CD4-positive, alpha-beta T cell (primary cell): ENCODE results near the gene CD40. TPM values are rescaled to one million over a fixed set of nuclear protein-coding genes. Genes with fewer than 3 reads are reported as not detected.

Experiments used
- ATAC-seq: fragments of 200-7000 bp; cut with Tn5 transposase; one replicate; pipeline ENCODE4 v1.10.0; 2022; ENCODE audit warnings: mild to moderate bottlenecking; ENCODE audit not compliant: poor library complexity
- CTCF ChIA-PET: fragments of 350-600 bp; sonication (Branson Sonifier 250); formaldehyde crosslinking; loops from one replicate; lab custom pipeline; 2021; ENCODE audit warnings: antibody characterized with exemption, inconsistent platforms; lab: Charles Lee
- POLR2A ChIA-PET: fragments of 350-600 bp; sonication (Branson Sonifier 250); formaldehyde crosslinking; loops from one replicate; lab custom pipeline; 2021; ENCODE audit warnings: antibody characterized with exemption, inconsistent platforms; lab: Charles Lee
- DNase-seq, 14 experiments: peaks; one replicate each; pipeline ENCODE4 v3.0.0-alpha.2; 2013 to 2020; ENCODE audit warnings: mixed read lengths in 2 of 14
- H3K27ac ChIP-seq, 2 donors: one replicate each; pipeline versions ENCODE4 v1.5.1 to v1.7.0; 2013; ENCODE audit warnings: low read length in 2 of 2, low read depth in 1 of 2, mild to moderate bottlenecking in 1 of 2
- H3K27me3 ChIP-seq, 2 experiments: 1 replicate in 1 of 2; 2 replicates in 1 of 2; pipeline versions ENCODE4 v1.6.1 to v1.7.0; 2013; ENCODE audit warnings: low read length in 2 of 2, control low read depth in 1 of 2, mild to moderate bottlenecking in 1 of 2, moderate library complexity in 1 of 2; ENCODE audit not compliant: insufficient read depth in 2 of 2, control insufficient read depth in 1 of 2
- H3K36me3 ChIP-seq: one replicate; pipeline ENCODE4 v1.6.1; 2013; ENCODE audit warnings: low read length, control low read depth; ENCODE audit not compliant: insufficient read depth
- H3K4me1 ChIP-seq: one replicate; pipeline ENCODE4 v1.6.1; 2013; ENCODE audit warnings: low read length, control low read depth; ENCODE audit not compliant: insufficient read depth
- H3K4me3 ChIP-seq: one replicate; pipeline ENCODE4 v1.5.1; 2013; ENCODE audit warnings: mild to moderate bottlenecking, low read length, moderate library complexity
- H3K9me3 ChIP-seq, 2 experiments: 1 replicate in 1 of 2; 2 replicates in 1 of 2; pipeline versions ENCODE4 v1.6.1 to v1.7.0; 2013; ENCODE audit warnings: low read length in 2 of 2, mild to moderate bottlenecking in 2 of 2, control low read depth in 1 of 2, moderate library complexity in 1 of 2; ENCODE audit not compliant: control insufficient read depth in 1 of 2, insufficient read depth in 1 of 2
- H3K27ac Mint-ChIP-seq: one replicate; pipeline ENCODE4 v1.8.0; 2020; ENCODE audit warnings: mixed read lengths
- H3K27me3 Mint-ChIP-seq: one replicate; pipeline ENCODE4 v1.8.0; 2021; ENCODE audit warnings: mixed read lengths
- H3K36me3 Mint-ChIP-seq: one replicate; pipeline ENCODE4 v1.8.0; 2021; ENCODE audit warnings: low read depth, mixed read lengths
- H3K4me1 Mint-ChIP-seq: one replicate; pipeline ENCODE4 v1.8.0; 2021; ENCODE audit warnings: low read depth, mixed read lengths
- H3K4me3 Mint-ChIP-seq: one replicate; pipeline ENCODE4 v1.8.0; 2020; ENCODE audit warnings: mild to moderate bottlenecking, mixed read lengths
- H3K9me3 Mint-ChIP-seq: one replicate; pipeline ENCODE4 v1.8.0; 2020; ENCODE audit warnings: mixed read lengths
- intact Hi-C, 2 experiments: fragments of 100-400 bp; cut with DNase I in 1 of 2; cut with micrococcal nuclease in 1 of 2; formaldehyde crosslinking; loops; one replicate each; pipeline versions ENCODE4 v1.15.1 to v1.9.0; 2023 to 2025; cut with DNase I, micrococcal nuclease
- total RNA-seq, 174 experiments: library from RNA in 2 of 174; stranded (reverse) in 2 of 174; gene quantifications; one replicate each; pipeline ENCODE4 v1.2.3 and lab custom pipeline; 2021 to 2026
- TF ChIP-seq, protein P1 (sequence below): fragments of 200-600 bp; IDR thresholded peaks from one replicate; pipeline ENCODE4 v1.8.0; 2022; ENCODE audit warnings: antibody characterized with exemption, mild to moderate bottlenecking

The CD40 gene
- total RNA-seq, 2 experiments from 2014 or later, result 1.0 to 1.2 TPM

GRCh38 chr20:46137816-46138215 is 19.7 kb downstream of the CD40 start:
- Mint-ChIP-seq H3K4me1 (no peaks in the 10 kb centered on the region), H3K4me3 (no peak overlapping the region), H3K27me3 (peaks cover 75% of the 10 kb centered on the region), H3K27ac (no peak overlapping the region), H3K36me3 (no peaks in the 10 kb centered on the region), H3K9me3 (no peaks in the 10 kb centered on the region)
- intact Hi-C loops, result no loop called here
- H3K27ac ChIP-seq, result no peak overlapping the region
- TF ChIP-seq, protein P1, sequence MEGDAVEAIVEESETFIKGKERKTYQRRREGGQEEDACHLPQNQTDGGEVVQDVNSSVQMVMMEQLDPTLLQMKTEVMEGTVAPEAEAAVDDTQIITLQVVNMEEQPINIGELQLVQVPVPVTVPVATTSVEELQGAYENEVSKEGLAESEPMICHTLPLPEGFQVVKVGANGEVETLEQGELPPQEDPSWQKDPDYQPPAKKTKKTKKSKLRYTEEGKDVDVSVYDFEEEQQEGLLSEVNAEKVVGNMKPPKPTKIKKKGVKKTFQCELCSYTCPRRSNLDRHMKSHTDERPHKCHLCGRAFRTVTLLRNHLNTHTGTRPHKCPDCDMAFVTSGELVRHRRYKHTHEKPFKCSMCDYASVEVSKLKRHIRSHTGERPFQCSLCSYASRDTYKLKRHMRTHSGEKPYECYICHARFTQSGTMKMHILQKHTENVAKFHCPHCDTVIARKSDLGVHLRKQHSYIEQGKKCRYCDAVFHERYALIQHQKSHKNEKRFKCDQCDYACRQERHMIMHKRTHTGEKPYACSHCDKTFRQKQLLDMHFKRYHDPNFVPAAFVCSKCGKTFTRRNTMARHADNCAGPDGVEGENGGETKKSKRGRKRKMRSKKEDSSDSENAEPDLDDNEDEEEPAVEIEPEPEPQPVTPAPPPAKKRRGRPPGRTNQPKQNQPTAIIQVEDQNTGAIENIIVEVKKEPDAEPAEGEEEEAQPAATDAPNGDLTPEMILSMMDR, result no peak
- no peak overlapping the region for H3K4me3 ChIP-seq
- H3K9me3 ChIP-seq, result no peaks in the 10 kb centered on the region
- no peaks in the 10 kb centered on the region for H3K36me3 ChIP-seq
- H3K27me3 ChIP-seq, result peaks cover 16 to 24% of the 10 kb centered on the region in 2 experiments
- no peak for ATAC-seq
- no peak for DNase-seq
- ChIA-PET POLR2A (no interaction called here), CTCF (interaction anchor here (1.0 kb wide), 1 partner anchor 543 kb away, joined by 3 read pairs; no protein-coding TSS in a partner anchor)
- H3K4me1 ChIP-seq, result no peaks in the 10 kb centered on the region

GRCh38 chr20:46139266-46139889 is 21.3 kb downstream of the CD40 start:
- no peak overlapping the region for H3K27ac Mint-ChIP-seq
- peaks cover 13 to 20% of the 10 kb centered on the region in 2 experiments for H3K27me3 ChIP-seq

DNA sequence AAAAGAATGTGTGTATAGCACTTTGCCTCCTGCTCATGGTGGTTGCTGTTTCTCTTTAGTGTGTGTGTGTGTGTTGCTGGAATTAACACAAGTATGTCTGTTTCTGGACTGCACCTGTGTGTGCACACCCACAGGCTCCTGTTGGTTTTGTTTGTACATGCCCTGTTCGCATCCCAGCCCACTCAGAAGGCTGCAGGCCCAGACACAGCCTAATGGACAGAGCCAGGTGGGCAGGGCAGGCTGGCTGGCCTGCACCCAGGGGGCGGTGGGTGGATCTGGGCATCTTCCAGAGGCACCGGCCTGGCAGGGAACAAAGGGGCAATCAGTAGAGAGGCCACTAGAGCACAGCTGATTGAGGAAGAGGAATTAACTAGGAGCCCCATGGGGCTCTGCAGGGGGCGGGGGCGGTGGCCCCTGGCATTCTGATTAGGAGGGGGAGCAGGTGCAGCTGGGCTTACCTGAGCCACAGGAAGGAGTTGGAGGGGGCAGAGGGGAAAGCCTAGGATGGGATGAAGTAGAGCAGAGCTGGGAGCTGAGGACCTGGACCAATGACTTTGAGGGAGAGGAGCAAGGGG is 21.9 kb downstream of the CD40 start:
- H3K27ac Mint-ChIP-seq, result no peak overlapping the region
- H3K9me3 ChIP-seq, result no peaks in the 10 kb centered on the region
- intact Hi-C loops, result no loop called here
- no peaks in the 10 kb centered on the region for H3K36me3 Mint-ChIP-seq
- no peak overlapping the region for H3K4me3 Mint-ChIP-seq
- ChIA-PET POLR2A (no interaction called here), CTCF (no interaction called here)
- peaks cover 13 to 16% of the 10 kb centered on the region in 2 experiments for H3K27me3 ChIP-seq
- no peak overlapping the region for H3K27ac ChIP-seq
- H3K9me3 Mint-ChIP-seq, result no peaks in the 10 kb centered on the region
- no peak overlapping the region for H3K4me3 ChIP-seq
- no peaks in the 10 kb centered on the region for H3K4me1 ChIP-seq
- H3K36me3 ChIP-seq, result no peaks in the 10 kb centered on the region
- no peaks in the 10 kb centered on the region for H3K4me1 Mint-ChIP-seq
- DNase-seq (no peak), ATAC-seq (no peak)
- H3K27me3 Mint-ChIP-seq, result peaks cover 70% of the 10 kb centered on the region
- TF ChIP-seq, protein P1, result no peak

More at GRCh38 chr20:46139266-46139889, 21.3 kb downstream of the CD40 start:
- H3K4me3 ChIP-seq, result no peak overlapping the region
- H3K9me3 ChIP-seq, result no peaks in the 10 kb centered on the region
- DNase-seq (no peak), ATAC-seq (no peak)
- H3K4me3 Mint-ChIP-seq, result no peak overlapping the region
- ChIA-PET CTCF (no interaction called here), POLR2A (no interaction called here)
- peaks cover 76% of the 10 kb centered on the region for H3K27me3 Mint-ChIP-seq
- no peaks in the 10 kb centered on the region for H3K36me3 Mint-ChIP-seq
- no peaks in the 10 kb centered on the region for H3K36me3 ChIP-seq
- intact Hi-C loops, result no loop called here
- no peaks in the 10 kb centered on the region for H3K4me1 Mint-ChIP-seq
- TF ChIP-seq, protein P1, result no peak
- no peaks in the 10 kb centered on the region for H3K4me1 ChIP-seq
- H3K27ac ChIP-seq, result no peak overlapping the region
- no peaks in the 10 kb centered on the region for H3K9me3 Mint-ChIP-seq
